Measurements from ENCODE around the gene GSE1. TPM values are rescaled to one million over a fixed set of nuclear protein-coding genes. Genes with fewer than 3 reads are reported as not detected.

GSE1 gene
- total RNA-seq, 1 experiment from 2014 or later = 97.5 TPM

- intact Hi-C loops (cut with micrococcal nuclease; ENCODE audit: unreplicated experiment) = no loop called here
- no TSS peak for BruUV-seq (replicated peaks)
- H3K9me3 ChIP-seq (ENCODE audit: control insufficient read depth, insufficient read depth, low read depth, low read length) = no peaks in the 10 kb centered on the region
- ChIA-PET CTCF (no interaction called here), POLR2A (no interaction called here)
- no peak overlapping the region for H3K27ac ChIP-seq (ENCODE audit: low read length)
- in situ Hi-C loops (cut with HindIII; ENCODE audit: low pct_unique_long_range_greater_than_20kb, low sequenced_read_pairs) = no loop called here
- no peaks in the 10 kb centered on the region for H3K27me3 ChIP-seq (ENCODE audit: control insufficient read depth, insufficient read depth, low read length)
- ATAC-seq = no peak
- TF ChIP-seq REST (IDR thresholded peaks at IDR 0.05; ENCODE audit: insufficient read depth in 1 of 2, low read depth in 2 of 2, low read length in 1 of 2) = no peak
- no peak for TF ChIP-seq POLR2AphosphoS5 (IDR thresholded peaks at IDR 0.05; ENCODE audit: low read depth, low read length)
- no peaks in the 10 kb centered on the region for H3K36me3 ChIP-seq (ENCODE audit: control insufficient read depth, insufficient read depth, low read length)
- no peaks in the 10 kb centered on the region for H3K4me1 ChIP-seq (ENCODE audit: control insufficient read depth, insufficient read depth, low read length)
- H3K4me3 ChIP-seq (ENCODE audit: low read depth in 2 of 2, low read length in 2 of 2) = no peak overlapping the region
- DNase-seq (ENCODE audit: low read depth, low spot score) = no peak
Measured at GRCh38 chr16:85724126-85724879, 111.2 kb downstream of the GSE1 start.

- CTCF ChIA-PET = no interaction called here
- intact Hi-C loops (cut with micrococcal nuclease; ENCODE audit: unreplicated experiment) = no loop called here
Measured at GRCh38 chr16:85724936-85725335, 111.8 kb downstream of the GSE1 start.

More at GRCh38 chr16:85724936-85725335, 111.8 kb downstream of the GSE1 start:
- no peak for ATAC-seq
- H3K27me3 ChIP-seq (ENCODE audit: control insufficient read depth, insufficient read depth, low read length) = no peaks in the 10 kb centered on the region
- H3K36me3 ChIP-seq (ENCODE audit: control insufficient read depth, insufficient read depth, low read length) = no peaks in the 10 kb centered on the region
- no peak overlapping the region for H3K4me3 ChIP-seq (ENCODE audit: low read depth in 2 of 2, low read length in 2 of 2)
- H3K9me3 ChIP-seq (ENCODE audit: control insufficient read depth, insufficient read depth, low read depth, low read length) = no peaks in the 10 kb centered on the region
- in situ Hi-C loops (cut with HindIII; ENCODE audit: low pct_unique_long_range_greater_than_20kb, low sequenced_read_pairs) = no loop called here
- no peak for DNase-seq (ENCODE audit: low read depth, low spot score)
- POLR2A ChIA-PET = no interaction called here
- TF ChIP-seq REST (IDR thresholded peaks at IDR 0.05; ENCODE audit: insufficient read depth in 1 of 2, low read depth in 2 of 2, low read length in 1 of 2) (no peak), TCF7L2 (IDR thresholded peaks at IDR 0.05; ENCODE audit: low read depth, low read length) (no peak), SIN3A (IDR thresholded peaks at IDR 0.05; ENCODE audit: borderline replicate concordance, insufficient read depth, low read depth, low read length) (no peak), CTCF (IDR thresholded peaks at IDR 0.05) (no peak), POLR2AphosphoS5 (IDR thresholded peaks at IDR 0.05; ENCODE audit: low read depth, low read length) (no peak)
- H3K4me1 ChIP-seq (ENCODE audit: control insufficient read depth, insufficient read depth, low read length) = no peaks in the 10 kb centered on the region
- H3K27ac ChIP-seq (ENCODE audit: low read length) = no peak overlapping the region
- no TSS peak for BruUV-seq (replicated peaks)

Other genes starting within 250 kb of the GSE1 start
- gene GINS2, start 75.6 kb downstream of the GSE1 start, total RNA-seq (2021; ENCODE audit: unreplicated experiment) = 12.0 TPM
- gene C16orf74, start 137.8 kb downstream of the GSE1 start, total RNA-seq (2021; ENCODE audit: unreplicated experiment) = 1.5 TPM
- gene EMC8, start 186.2 kb downstream of the GSE1 start, total RNA-seq (2021; ENCODE audit: unreplicated experiment) = 39.1 TPM
- 429 TPM for gene COX4I1, start 186.4 kb downstream of the GSE1 start, total RNA-seq (2021; ENCODE audit: unreplicated experiment)